GM21825 (cell line): Measurements from ENCODE around the gene PIK3R2.
A peak's percentile ranks its signal among the peaks of the same experiment; 100 is the strongest.
"Not testable (repeated sequence)": the region's sequence is repeated elsewhere in the genome, so short reads cannot be mapped to it uniquely, and the experiment has no call there.

Experiments
- ATAC-seq: cut with Tn5 transposase; IDR thresholded peaks from one replicate; pipeline ENCODE4 v1.9.1; 2021; ENCODE audit warnings: mild to moderate bottlenecking, moderate library complexity; ENCODE audit not compliant: unreplicated experiment

PIK3R2 gene

GRCh38 chr19:18152817-18153555 lies at the start of gene PIK3R2:
PIK3R2 (plus strand) TSS chr19:18153163; CDS start chr19:18155880, 2,717 bp downstream.
- ATAC-seq, result peak; percentile 71

- ATAC-seq, result no peak
Observed at GRCh38 chr19:18104793-18105131, 48.2 kb upstream of the PIK3R2 start.

GRCh38 chr19:18105259-18105658 lies 47.7 kb upstream of the PIK3R2 start:
- not testable (repeated sequence) for ATAC-seq

- no peak for ATAC-seq
Observed at GRCh38 chr19:18107235-18107634, 45.7 kb upstream of the PIK3R2 start.

- ATAC-seq, result no peak
Observed at GRCh38 chr19:18108897-18109296, 44.1 kb upstream of the PIK3R2 start.

GRCh38 chr19:18109341-18109732 lies 43.6 kb upstream of the PIK3R2 start:
- ATAC-seq, result no peak

GRCh38 chr19:18109733-18110608 lies 43.0 kb upstream of the PIK3R2 start:
- no peak for ATAC-seq

- ATAC-seq, result no peak
Observed at GRCh38 chr19:18110609-18111232, 42.2 kb upstream of the PIK3R2 start.

GRCh38 chr19:18112989-18113478 lies 39.9 kb upstream of the PIK3R2 start:
- no peak for ATAC-seq

GRCh38 chr19:18113827-18114226 lies 39.1 kb upstream of the PIK3R2 start:
- ATAC-seq, result no peak

- no peak for ATAC-seq
Observed at GRCh38 chr19:18114483-18114882, 38.5 kb upstream of the PIK3R2 start.

GRCh38 chr19:18117364-18117691 lies 35.6 kb upstream of the PIK3R2 start:
- ATAC-seq, result no peak

GRCh38 chr19:18117692-18118378 lies 35.1 kb upstream of the PIK3R2 start:
- peak; percentile 81 for ATAC-seq

- no peak for ATAC-seq
Observed at GRCh38 chr19:18118420-18119012, 34.4 kb upstream of the PIK3R2 start.

GRCh38 chr19:18119013-18119716 lies 33.8 kb upstream of the PIK3R2 start:
- no peak for ATAC-seq

GRCh38 chr19:18119717-18120105 lies 33.3 kb upstream of the PIK3R2 start:
- ATAC-seq, result no peak

- no peak for ATAC-seq
Observed at GRCh38 chr19:18120127-18120526, 32.8 kb upstream of the PIK3R2 start.

GRCh38 chr19:18121166-18121565 lies 31.8 kb upstream of the PIK3R2 start:
- no peak for ATAC-seq

GRCh38 chr19:18122424-18122823 lies 30.5 kb upstream of the PIK3R2 start:
- no peak for ATAC-seq
